ENCODE data around the gene SIK1. TPM values are rescaled to one million over a fixed set of nuclear protein-coding genes. Genes with fewer than 3 reads are reported as not detected.

The SIK1 gene
- total RNA-seq, 1 experiment from 2014 or later: 86.9 TPM

GRCh38 chr21:43366656-43367055 is 60.3 kb downstream of the SIK1 start:
- no peak for TF ChIP-seq CTCF (IDR thresholded peaks at IDR 0.05; ENCODE audit: unreplicated experiment)
- ChIA-PET CTCF (no interaction called here), POLR2A (no interaction called here)
- H3K27me3 Mint-ChIP-seq (ENCODE audit: insufficient read depth, unreplicated experiment): no peaks in the 10 kb centered on the region
- peaks cover 5% of the 10 kb centered on the region for H3K4me1 Mint-ChIP-seq (ENCODE audit: insufficient read depth, unreplicated experiment)
- BruUV-seq (replicated peaks): no TSS peak
- intact Hi-C loops (cut with micrococcal nuclease): no loop called here
- no peak overlapping the region for H3K27ac Mint-ChIP-seq (ENCODE audit: low read depth, unreplicated experiment)
- DNase-seq (ENCODE audit: unreplicated experiment): no peak
- H3K9me3 Mint-ChIP-seq (ENCODE audit: unreplicated experiment): no peaks in the 10 kb centered on the region
- H3K36me3 Mint-ChIP-seq (ENCODE audit: insufficient read depth, unreplicated experiment): no peaks in the 10 kb centered on the region
- H3K4me3 Mint-ChIP-seq (ENCODE audit: unreplicated experiment): no peak overlapping the region

GRCh38 chr21:43365611-43366426 is 61.1 kb downstream of the SIK1 start:
- no peak overlapping the region for H3K4me3 Mint-ChIP-seq (ENCODE audit: unreplicated experiment)
- no peaks in the 10 kb centered on the region for H3K36me3 Mint-ChIP-seq (ENCODE audit: insufficient read depth, unreplicated experiment)
- ChIA-PET POLR2A (no interaction called here), CTCF (no interaction called here)
- no peaks in the 10 kb centered on the region for H3K9me3 Mint-ChIP-seq (ENCODE audit: unreplicated experiment)
- no peak for DNase-seq (ENCODE audit: unreplicated experiment)
- H3K4me1 Mint-ChIP-seq (ENCODE audit: insufficient read depth, unreplicated experiment): peaks cover 14% of the 10 kb centered on the region
- no peak for TF ChIP-seq CTCF (IDR thresholded peaks at IDR 0.05; ENCODE audit: unreplicated experiment)
- BruUV-seq (replicated peaks): no TSS peak
- intact Hi-C loops (cut with micrococcal nuclease): no loop called here
- no peaks in the 10 kb centered on the region for H3K27me3 Mint-ChIP-seq (ENCODE audit: insufficient read depth, unreplicated experiment)
- H3K27ac Mint-ChIP-seq (ENCODE audit: low read depth, unreplicated experiment): no peak overlapping the region

- Mint-ChIP-seq H3K4me3 (ENCODE audit: unreplicated experiment) (no peak overlapping the region), H3K36me3 (ENCODE audit: insufficient read depth, unreplicated experiment) (no peaks in the 10 kb centered on the region), H3K4me1 (ENCODE audit: insufficient read depth, unreplicated experiment) (peaks cover 15% of the 10 kb centered on the region), H3K9me3 (ENCODE audit: unreplicated experiment) (no peaks in the 10 kb centered on the region), H3K27me3 (ENCODE audit: insufficient read depth, unreplicated experiment) (no peaks in the 10 kb centered on the region), H3K27ac (ENCODE audit: low read depth, unreplicated experiment) (no peak overlapping the region)
- BruUV-seq (replicated peaks): no TSS peak
- ChIA-PET POLR2A (no interaction called here), CTCF (no interaction called here)
- intact Hi-C loops (cut with micrococcal nuclease): no loop called here
- DNase-seq (ENCODE audit: unreplicated experiment): no peak
- no peak for TF ChIP-seq CTCF (IDR thresholded peaks at IDR 0.05; ENCODE audit: unreplicated experiment)
Observed at GRCh38 chr21:43364851-43365424, 62.0 kb downstream of the SIK1 start.

Other genes with a start within 250 kb of the SIK1 start
- 5.3 and 6.8 TPM in 2 replicates for gene HSF2BP, start 232.4 kb upstream of the SIK1 start, total RNA-seq (2022)
- 35.3 and 39.8 TPM in 2 replicates for gene RRP1B, start 232.4 kb upstream of the SIK1 start, total RNA-seq (2022)